ENCODE measurements around the gene CCDC91. TPM values are rescaled to one million over a fixed set of nuclear protein-coding genes. Genes with fewer than 3 reads are reported as not detected.

Gene CCDC91
- total and polyA plus RNA-seq, 2 of the 4 experiments (the other 2 are of a cell fraction), result 8.6 to 14.7 TPM

DNA sequence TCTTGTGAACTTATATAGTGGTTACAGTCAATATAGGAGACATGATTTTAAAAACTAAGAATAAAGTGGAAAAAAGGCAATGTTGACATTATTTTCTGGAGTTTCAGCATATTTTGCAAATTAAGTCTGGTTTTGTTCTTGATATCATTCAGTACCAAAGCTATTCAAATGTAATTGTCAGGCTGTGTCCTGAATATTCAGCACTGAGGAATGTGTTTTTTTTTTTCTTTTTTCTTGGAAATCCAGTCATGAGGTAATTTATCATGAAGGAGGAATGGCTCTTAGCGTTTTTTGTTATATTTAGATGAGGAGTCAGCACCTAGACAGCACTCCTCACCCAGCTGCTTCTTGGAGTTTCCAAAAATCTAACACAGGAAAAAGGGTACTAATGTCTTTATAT is 225.5 kb downstream of the CCDC91 start:
- POLR2A ChIA-PET (ENCODE audit: unreplicated experiment), result no interaction called here
- Histone ChIP-seq H3K4me3 (ENCODE audit: insufficient read depth, low read depth, low read length) (no peak overlapping the region), H3K36me3 (ENCODE audit: control insufficient read depth, insufficient read depth, low read length) (peaks cover 3% of the 10 kb centered on the region), H2BK20ac (ENCODE audit: low read depth, low read length) (no peak overlapping the region), H3K27me3 (ENCODE audit: control insufficient read depth, insufficient read depth, low read length) (no peaks in the 10 kb centered on the region), H2AK5ac (ENCODE audit: low read depth, low read length) (no peak overlapping the region), H3K9me3 (ENCODE audit: control insufficient read depth, insufficient read depth, low read length) (no peaks in the 10 kb centered on the region), H3K18ac (ENCODE audit: low read depth, low read length) (no peak overlapping the region), H2BK120ac (ENCODE audit: low read depth, low read length) (no peak overlapping the region), H3K4me1 (ENCODE audit: control insufficient read depth, insufficient read depth, low read length) (no peaks in the 10 kb centered on the region; the same call in 1 of the 2 replicates), H3K27ac (ENCODE audit: insufficient read depth, low read length) (no peak overlapping the region), H4K8ac (ENCODE audit: low read depth in 2 of 2, low read length in 2 of 2) (no peak overlapping the region), H3K23ac (ENCODE audit: low read depth, low read length) (no peak overlapping the region), H3K79me1 (ENCODE audit: low read depth in 1 of 2, low read length in 2 of 2) (no peaks in the 10 kb centered on the region), H3K14ac (replicated peaks; ENCODE audit: low read depth, low read length) (no peak overlapping the region), H4K20me1 (ENCODE audit: insufficient read depth, low read length) (no peaks in the 10 kb centered on the region), H3K56ac (ENCODE audit: extremely low read depth, insufficient read depth, low read length) (no peak overlapping the region), H4K5ac (ENCODE audit: low read depth, low read length) (no peak overlapping the region), H3K9ac (ENCODE audit: low read depth, low read length) (no peak overlapping the region), H3K9me1 (ENCODE audit: insufficient read depth, low read length) (no peaks in the 10 kb centered on the region), H2BK15ac (ENCODE audit: low read depth, low read length) (no peak overlapping the region), H2AK9ac (replicated peaks; ENCODE audit: low read depth, low read length, poor library complexity) (no peak overlapping the region), H2AFZ (replicated peaks; ENCODE audit: low read length, poor library complexity) (no peak overlapping the region), H3K4ac (ENCODE audit: low read depth, low read length) (no peak overlapping the region), H3K4me2 (ENCODE audit: low read depth, low read length) (no peak overlapping the region), H2BK5ac (ENCODE audit: low read depth, low read length, poor library complexity, severe bottlenecking) (no peak overlapping the region), H4K91ac (ENCODE audit: insufficient read depth, low read depth, low read length) (no peak overlapping the region)
- no CpG with 5 or more reads among the region's 1 CpG for WGBS, 2 experiments (ENCODE audit: extremely low coverage in 2 of 2, insufficient read length in 1 of 2)
- CTCF ChIA-PET, result no interaction called here
- dilution Hi-C loops (cut with HindIII; ENCODE audit: low sequenced_read_pairs, unreplicated experiment), result no loop called here
- no peak for TF ChIP-seq RCOR1 (IDR thresholded peaks at IDR 0.05; ENCODE audit: insufficient replicate concordance, low read length)
- peak; percentile 32; the same call in 1 of the 2 replicates for TF ChIP-seq MAFK (IDR thresholded peaks at IDR 0.05; ENCODE audit: low read depth, low read length)
- no TSS peak for BruUV-seq (replicated peaks)
- peak; percentile 73 for ATAC-seq (ENCODE audit: low read depth)
- intact Hi-C loops (cut with micrococcal nuclease), result no loop called here
- DNase-seq, result peak; percentile 85
- in situ Hi-C loops (cut with MboI; ENCODE audit: low sequenced_read_pairs), result no loop called here

Measured in IMR-90 (cell line).